CD4-positive, alpha-beta memory T cell (primary cell): ENCODE results near the gene PPP4R3A. TPM values are rescaled to one million over a fixed set of nuclear protein-coding genes. Genes with fewer than 3 reads are reported as not detected.
"Not testable (repeated sequence)": the region's sequence is repeated elsewhere in the genome, so short reads cannot be mapped to it uniquely, and the experiment has no call there.

ENCODE experiments used
- CTCF ChIA-PET: fragments of 350-600 bp; sonication (Branson Sonifier 250); formaldehyde crosslinking; loops from one replicate; lab custom pipeline; 2021; ENCODE audit warnings: inconsistent platforms; ENCODE audit not compliant: partially characterized antibody; lab: Charles Lee
- POLR2A ChIA-PET: fragments of 350-600 bp; sonication (Branson Sonifier 250); formaldehyde crosslinking; loops from one replicate; lab custom pipeline; 2021; ENCODE audit not compliant: partially characterized antibody; lab: Charles Lee
- DNase-seq, 5 donors: peaks; one replicate each; pipeline versions ENCODE4 v3.0.0 to v3.0.0-alpha.2; 2020 to 2022; ENCODE audit warnings: mixed read lengths in 1 of 5
- H3K27ac ChIP-seq: one replicate; pipeline ENCODE4 v1.7.0; 2013; ENCODE audit warnings: low read depth, low read length
- H3K27me3 ChIP-seq: 2 replicates; pipeline ENCODE4 v1.7.0; 2013; ENCODE audit warnings: mild to moderate bottlenecking, low read length, moderate library complexity; ENCODE audit not compliant: insufficient read depth
- H3K36me3 ChIP-seq: 2 replicates; pipeline ENCODE4 v1.7.0; 2013; ENCODE audit warnings: mild to moderate bottlenecking, low read length, moderate library complexity; ENCODE audit not compliant: insufficient read depth
- H3K4me1 ChIP-seq: 2 replicates; pipeline ENCODE4 v1.7.0; 2013; ENCODE audit warnings: mild to moderate bottlenecking, low read length, moderate library complexity; ENCODE audit not compliant: insufficient read depth
- H3K4me3 ChIP-seq, 2 donors: one replicate each; pipeline ENCODE4 v1.7.0; 2013; ENCODE audit warnings: low read length in 2 of 2, mild to moderate bottlenecking in 1 of 2
- H3K9me3 ChIP-seq, 2 donors: one replicate each; pipeline ENCODE4 v1.7.0; 2013; ENCODE audit warnings: low read length in 2 of 2, control low read depth in 1 of 2; ENCODE audit not compliant: control insufficient read depth in 1 of 2
- H3K27ac Mint-ChIP-seq, 7 donors: one replicate each; pipeline ENCODE4 v1.8.0; 2020 to 2021; ENCODE audit warnings: mixed read lengths in 7 of 7, mild to moderate bottlenecking in 6 of 7, inconsistent platforms in 3 of 7, moderate library complexity in 3 of 7
- H3K27me3 Mint-ChIP-seq, 2 donors: one replicate each; pipeline ENCODE4 v1.8.0; 2020 to 2021; ENCODE audit warnings: mixed read lengths in 2 of 2
- H3K36me3 Mint-ChIP-seq, 2 donors: one replicate each; pipeline ENCODE4 v1.8.0; 2020 to 2021; ENCODE audit warnings: mixed read lengths in 2 of 2, inconsistent platforms in 1 of 2, mild to moderate bottlenecking in 1 of 2
- H3K4me1 Mint-ChIP-seq, 4 donors: one replicate each; pipeline ENCODE4 v1.8.0; 2020 to 2021; ENCODE audit warnings: mixed read lengths in 4 of 4, mild to moderate bottlenecking in 1 of 4
- H3K4me3 Mint-ChIP-seq, 8 donors: one replicate each; pipeline ENCODE4 v1.8.0; 2020 to 2021; ENCODE audit warnings: mixed read lengths in 8 of 8, mild to moderate bottlenecking in 7 of 8, moderate library complexity in 6 of 8, inconsistent platforms in 3 of 8
- H3K9me3 Mint-ChIP-seq, 8 donors: one replicate each; pipeline ENCODE4 v1.8.0; 2020 to 2021; ENCODE audit warnings: mixed read lengths in 8 of 8, mild to moderate bottlenecking in 5 of 8, inconsistent platforms in 3 of 8, moderate library complexity in 1 of 8
- intact Hi-C: fragments of 100-400 bp; cut with micrococcal nuclease; formaldehyde crosslinking; loops from one replicate; pipeline ENCODE4 v1.15.1; 2023
- polyA plus RNA-seq, 2 donors: library from polyadenylated mRNA; unstranded; fragments of 300-500 nt; fragmentation: Illumina TruSeq; gene quantifications; one replicate each; pipeline ENCODE4 v1.2.3, GENCODE V29; 2021
- total RNA-seq, 2 experiments: library from RNA; stranded (reverse); gene quantifications; one replicate each; pipeline ENCODE4 v1.2.3, GENCODE V29; 2021

PPP4R3A gene
- total and polyA plus RNA-seq, 4 experiments from 2014 or later: 58.7 to 169 (median 146) TPM

DNA sequence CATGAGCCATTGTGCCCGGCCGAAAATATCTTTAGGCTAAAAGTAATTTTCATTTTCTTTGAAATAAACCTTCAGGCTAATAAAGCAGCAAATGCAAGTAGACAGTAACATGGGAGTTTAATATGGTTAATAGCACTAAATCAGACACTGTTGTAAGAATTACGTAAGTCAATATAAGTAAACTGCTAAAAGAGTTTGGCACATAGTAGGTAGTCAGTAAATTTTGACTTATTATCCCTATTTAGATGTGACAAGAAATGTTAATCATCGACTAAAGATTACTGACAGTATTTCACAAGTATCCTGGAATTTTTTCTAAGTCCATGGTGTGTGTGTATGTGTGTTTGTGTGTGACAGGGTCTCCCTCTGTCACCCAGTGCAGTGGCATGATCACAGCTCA lies 3.9 kb downstream of the PPP4R3A start:
- intact Hi-C loops: no loop called here
- ChIA-PET CTCF (no interaction called here), POLR2A (no interaction called here)
- Mint-ChIP-seq H3K9me3 (no peaks in the 10 kb centered on the region), H3K27me3 (no peaks in the 10 kb centered on the region), H3K36me3 (peaks cover 34 to 63% of the 10 kb centered on the region in 2 donors), H3K4me1 (peaks cover 38 to 81% (median 56%) of the 10 kb centered on the region in 4 donors), H3K4me3 (peak overlapping the region in 7 of 8 donors; percentile 55 to 76 (median 64)), H3K27ac (peak overlapping the region in 5 of 7 donors; percentile 16 to 75 (median 53))
- Histone ChIP-seq H3K36me3 (no peaks in the 10 kb centered on the region), H3K4me3 (peak overlapping the region in 1 of 2 donors; percentile 7), H3K4me1 (peaks cover 72% of the 10 kb centered on the region), H3K9me3 (no peaks in the 10 kb centered on the region), H3K27ac (no peak overlapping the region), H3K27me3 (no peaks in the 10 kb centered on the region)
- no peak for DNase-seq

DNA sequence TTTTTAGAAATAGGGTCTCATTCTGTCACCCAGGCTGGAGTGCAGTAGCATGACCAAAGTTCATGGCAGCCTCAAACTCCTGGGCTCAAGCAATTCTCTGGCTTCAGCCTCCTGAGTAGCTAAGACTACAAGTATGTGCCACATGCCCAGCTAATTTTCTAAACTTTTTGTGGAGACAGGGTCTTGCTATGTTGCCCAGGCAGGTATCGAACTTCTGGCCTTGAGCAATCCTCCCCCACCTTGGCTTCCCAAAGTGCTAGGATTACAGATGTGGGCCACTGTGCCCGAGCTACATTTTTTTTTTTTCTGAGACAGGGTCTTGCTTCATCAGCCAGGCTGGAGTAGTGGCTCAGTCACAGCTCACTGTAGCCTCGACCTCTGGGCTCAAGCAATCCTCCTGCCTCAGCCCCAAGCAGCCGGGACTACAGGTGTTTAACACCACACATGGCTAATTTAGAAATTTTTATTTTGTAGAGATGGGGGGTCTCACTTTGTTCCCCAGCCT lies 7.1 kb downstream of the PPP4R3A start:
- Histone ChIP-seq H3K27me3 (no peaks in the 10 kb centered on the region), H3K4me3 (no peak overlapping the region), H3K36me3 (no peaks in the 10 kb centered on the region), H3K27ac (no peak overlapping the region), H3K4me1 (peaks cover 89% of the 10 kb centered on the region), H3K9me3 (no peaks in the 10 kb centered on the region)
- Mint-ChIP-seq H3K27ac (peak overlapping the region in 3 of 7 donors; percentile 22 to 57 (median 47)), H3K9me3 (no peaks in the 10 kb centered on the region), H3K4me3 (peak overlapping the region in 4 of 8 donors; percentile 40 to 73 (median 46)), H3K27me3 (no peaks in the 10 kb centered on the region), H3K36me3 (peaks cover 31 to 58% of the 10 kb centered on the region in 2 donors), H3K4me1 (peaks cover 43 to 84% (median 64%) of the 10 kb centered on the region in 4 donors)
- ChIA-PET CTCF (interaction anchor here (1.3 kb wide), 1 partner anchor 408 kb away, joined by 4 read pairs; no protein-coding TSS in a partner anchor), POLR2A (no interaction called here)
- intact Hi-C loops: no loop called here
- no peak for DNase-seq

DNA sequence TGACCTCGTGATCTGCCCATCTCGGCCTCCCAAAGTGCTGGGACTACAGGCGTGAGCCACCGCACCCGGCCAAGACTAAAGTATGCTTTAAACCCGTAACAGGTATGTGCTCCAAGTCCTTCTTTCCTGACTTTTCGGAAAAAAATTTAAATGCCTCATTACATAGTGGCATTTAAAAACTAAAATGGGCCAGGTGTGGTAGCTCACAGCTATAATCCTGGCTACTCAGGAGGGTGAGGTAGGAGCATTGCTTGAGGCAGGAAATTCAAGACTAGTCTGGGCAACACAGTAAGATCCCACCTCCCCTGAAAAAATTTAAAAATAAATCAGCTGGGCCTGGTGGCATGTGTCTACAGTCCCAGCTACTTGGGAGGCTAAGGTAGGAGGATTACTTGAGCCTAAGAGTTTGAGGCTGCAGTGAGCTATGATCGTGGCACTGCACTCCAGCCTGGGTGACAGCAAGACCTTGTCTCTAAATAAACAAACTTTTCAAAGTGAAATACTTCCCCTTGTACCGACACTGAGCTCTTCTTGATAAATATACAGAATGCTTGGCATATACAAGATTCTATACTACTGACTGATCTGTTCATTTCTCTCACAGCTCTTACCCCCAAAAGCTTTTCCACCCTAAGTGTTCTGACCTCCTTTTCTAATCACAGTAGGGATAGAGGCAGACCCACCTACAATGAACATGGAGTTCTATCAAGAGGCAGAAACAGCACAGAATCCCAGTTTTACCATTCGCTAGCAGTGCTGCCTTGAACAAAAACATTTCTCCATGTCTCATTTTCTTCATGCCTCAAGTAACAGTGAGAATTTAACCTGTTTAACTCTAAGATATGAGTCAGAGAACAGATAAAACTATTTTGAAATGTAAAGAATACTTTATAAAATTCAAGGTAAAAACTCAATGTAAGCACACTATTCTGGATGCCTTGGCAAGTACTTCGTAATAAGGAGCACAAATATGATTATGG lies 7.9 kb downstream of the PPP4R3A start:
- Mint-ChIP-seq H3K36me3 (peaks cover 29 to 63% of the 10 kb centered on the region in 2 donors), H3K4me1 (peaks cover 48 to 90% (median 70%) of the 10 kb centered on the region in 4 donors), H3K9me3 (no peaks in the 10 kb centered on the region), H3K27ac (peak overlapping the region in 4 of 7 donors; percentile 38 to 83 (median 62)), H3K27me3 (no peaks in the 10 kb centered on the region), H3K4me3 (peak overlapping the region in 5 of 8 donors; percentile 1 to 61 (median 34))
- Histone ChIP-seq H3K27me3 (no peaks in the 10 kb centered on the region), H3K9me3 (no peaks in the 10 kb centered on the region), H3K4me1 (peaks cover 92% of the 10 kb centered on the region), H3K36me3 (no peaks in the 10 kb centered on the region), H3K4me3 (no peak overlapping the region), H3K27ac (no peak overlapping the region)
- ChIA-PET CTCF (no interaction called here), POLR2A (interaction anchor here (0.6 to 1.0 kb wide), 4 partner anchors 7 to 411 kb away, joined by 3 read pairs; no protein-coding TSS in a partner anchor)
- intact Hi-C loops: no loop called here
- DNase-seq: no peak

DNA sequence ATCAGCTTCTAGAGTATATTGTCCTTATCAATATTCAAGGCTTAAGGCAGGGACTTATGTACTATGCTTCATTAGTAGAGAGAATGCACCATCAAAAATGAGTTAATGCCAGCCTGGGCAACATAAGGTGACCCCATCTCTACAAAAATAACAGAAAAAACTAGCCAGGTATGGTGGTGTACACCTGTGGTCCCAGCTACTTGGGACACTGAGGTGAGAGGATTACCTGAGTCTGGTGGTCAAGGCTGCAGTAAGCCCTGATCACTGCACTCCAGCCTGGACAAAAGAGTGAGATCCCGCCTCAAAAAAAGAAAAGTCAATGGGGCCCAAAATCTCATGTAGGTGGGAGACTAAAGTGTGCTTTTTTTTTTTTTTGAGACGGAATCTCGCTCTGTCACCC lies 8.8 kb downstream of the PPP4R3A start:
- Mint-ChIP-seq H3K4me3 (peak overlapping the region in 5 of 8 donors; percentile 9 to 48 (median 23)), H3K4me1 (peaks cover 52 to 92% (median 72%) of the 10 kb centered on the region in 4 donors)

DNA sequence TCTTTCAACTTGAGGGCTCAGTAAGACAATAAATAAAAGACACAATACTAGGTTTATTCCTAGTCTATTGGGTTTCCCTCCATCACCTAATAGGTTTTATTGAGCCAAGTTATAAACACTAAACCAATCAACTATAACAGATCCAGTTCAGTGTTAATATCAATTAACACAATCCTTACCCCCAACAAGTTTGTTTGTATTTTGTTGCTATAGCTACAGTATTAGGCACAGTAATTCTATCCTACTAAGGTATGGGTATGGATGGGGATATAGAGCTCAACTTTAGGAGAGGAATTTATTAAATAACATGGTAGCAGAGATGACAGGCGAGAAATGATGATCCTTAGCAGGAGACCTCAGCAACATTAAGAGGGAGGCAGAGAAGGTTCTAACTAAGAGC lies 13.3 kb downstream of the PPP4R3A start:
- CTCF ChIA-PET: no interaction called here
- Mint-ChIP-seq H3K36me3 (peaks cover 13 to 49% of the 10 kb centered on the region in 2 donors), H3K27me3 (no peaks in the 10 kb centered on the region), H3K4me1 (peaks cover 62 to 94% (median 79%) of the 10 kb centered on the region in 4 donors), H3K4me3 (peak overlapping the region; percentile 17 to 83 (median 70)), H3K27ac (peak overlapping the region in 6 of 7 donors; percentile 46 to 85 (median 75)), H3K9me3 (no peaks in the 10 kb centered on the region)
- Histone ChIP-seq H3K4me3 (no peak overlapping the region), H3K27me3 (no peaks in the 10 kb centered on the region), H3K9me3 (no peaks in the 10 kb centered on the region), H3K36me3 (no peaks in the 10 kb centered on the region), H3K4me1 (peaks cover 88% of the 10 kb centered on the region), H3K27ac (peak overlapping the region; percentile 7)
- intact Hi-C loops: loop anchor here (1.0 kb wide), 1 partner anchor 9 kb away; no protein-coding TSS in a partner anchor
- no peak for DNase-seq
- POLR2A ChIA-PET: interaction anchor here (5.0 kb wide), 1 partner anchor 13 kb away, joined by 24 read pairs; the partner anchor contains the start of gene PPP4R3A

More for the DNA sequence above, 8.8 kb downstream of the PPP4R3A start:
- ChIA-PET POLR2A (interaction anchor here (0.6 to 5.0 kb wide), 5 partner anchors 8 to 415 kb away, joined by 3 to 24 read pairs (median 3); partner anchors contain the start of gene PPP4R3A), CTCF (no interaction called here)
- H3K36me3 ChIP-seq: no peaks in the 10 kb centered on the region
- Mint-ChIP-seq H3K27me3 (no peaks in the 10 kb centered on the region), H3K27ac (peak overlapping the region in 3 of 7 donors; percentile 4 to 55 (median 17)), H3K9me3 (no peaks in the 10 kb centered on the region), H3K36me3 (peaks cover 29 to 65% of the 10 kb centered on the region in 2 donors)
- H3K4me1 ChIP-seq: peaks cover 93% of the 10 kb centered on the region
- H3K9me3 ChIP-seq: no peaks in the 10 kb centered on the region
- intact Hi-C loops: no loop called here
- H3K27ac ChIP-seq: no peak overlapping the region
- H3K4me3 ChIP-seq: no peak overlapping the region
- H3K27me3 ChIP-seq: no peaks in the 10 kb centered on the region
- no peak for DNase-seq

DNA sequence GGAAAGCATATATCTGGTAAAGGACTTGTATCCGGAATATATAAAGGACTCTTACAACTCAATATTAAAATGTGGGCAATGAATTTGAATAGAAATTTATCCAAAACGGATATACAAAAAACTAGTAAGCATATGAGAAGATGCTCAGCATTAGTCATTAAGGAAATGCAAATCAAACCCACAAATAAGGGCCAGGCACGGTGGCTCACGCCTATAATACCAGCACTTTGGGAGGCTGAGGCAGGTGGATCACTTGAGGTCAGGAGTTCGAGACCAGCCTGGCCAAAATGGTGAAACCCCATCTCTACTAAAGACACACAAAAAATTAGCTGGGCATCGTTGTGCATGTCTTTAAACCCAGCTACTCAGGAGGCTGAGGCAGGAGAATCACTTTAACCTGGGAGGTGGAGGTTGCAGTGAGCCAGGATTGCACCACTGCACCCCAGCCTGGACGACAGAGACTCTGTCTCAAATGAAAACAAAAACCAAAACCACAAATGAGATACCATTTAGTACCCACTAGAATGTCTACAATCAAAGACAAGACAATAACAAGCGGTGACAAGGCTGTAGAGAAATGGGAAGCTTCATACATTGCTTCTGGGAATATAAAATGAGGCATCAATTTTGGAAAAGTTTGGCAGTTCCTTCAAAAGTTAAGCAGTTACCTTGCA lies 15.6 kb downstream of the PPP4R3A start:
- intact Hi-C loops, H3K27me3 Mint-ChIP-seq, H3K27me3 ChIP-seq, H3K4me3 ChIP-seq, H3K9me3 ChIP-seq, H3K9me3 Mint-ChIP-seq, H3K36me3 ChIP-seq: not testable (repeated sequence)
- CTCF ChIA-PET: interaction anchor here (0.6 to 1.4 kb wide), 3 partner anchors 17 to 46 kb away, joined by 3 read pairs; no protein-coding TSS in a partner anchor
- Histone ChIP-seq H3K4me1 (peaks cover 71% of the 10 kb centered on the region), H3K27ac (peak overlapping the region; percentile 4)
- Mint-ChIP-seq H3K36me3 (peaks cover 11 to 45% of the 10 kb centered on the region in 2 donors), H3K4me1 (peaks cover 54 to 86% (median 68%) of the 10 kb centered on the region in 4 donors), H3K27ac (peak overlapping the region; percentile 72 to 91 (median 84)), H3K4me3 (peak overlapping the region; percentile 36 to 83 (median 74))
- POLR2A ChIA-PET: interaction anchor here (0.7 to 1.6 kb wide), 2 partner anchors 10 to 15 kb away, joined by 3 to 4 read pairs; partner anchors contain the start of gene PPP4R3A
- DNase-seq: peak in 2 of 5 donors; percentile 26 to 43
